Progenitor cell of endocrine pancreas (in vitro differentiated cells): ENCODE results near the gene RPLP2. TPM values are rescaled to one million over a fixed set of nuclear protein-coding genes. Genes with fewer than 3 reads are reported as not detected.

Experiments used
- DNase-seq: peaks from one replicate; pipeline ENCODE4 v3.0.0; 2021; ENCODE audit warnings: low spot score; ENCODE audit not compliant: unreplicated experiment
- H3K27ac Mint-ChIP-seq: 2 replicates; pipeline ENCODE4 v1.8.0; 2021; ENCODE audit warnings: mild to moderate bottlenecking, moderate library complexity, mixed read lengths
- H3K27me3 Mint-ChIP-seq: 2 replicates; pipeline ENCODE4 v1.8.0; 2021; ENCODE audit warnings: mixed read lengths
- H3K36me3 Mint-ChIP-seq: 2 replicates; pipeline ENCODE4 v1.8.0; 2022; ENCODE audit warnings: mixed read lengths; ENCODE audit not compliant: insufficient read depth
- H3K4me1 Mint-ChIP-seq: 2 replicates; pipeline ENCODE4 v1.8.0; 2021; ENCODE audit warnings: low read depth, mixed read lengths
- H3K4me3 Mint-ChIP-seq: 2 replicates; pipeline ENCODE4 v1.8.0; 2021; ENCODE audit warnings: low read depth, mild to moderate bottlenecking, moderate library complexity, mixed read lengths
- H3K9me3 Mint-ChIP-seq: 2 replicates; pipeline ENCODE4 v1.8.0; 2021; ENCODE audit warnings: low read depth, mixed read lengths
- total RNA-seq: library from RNA; stranded (reverse); gene quantifications from 2 replicates; pipeline ENCODE4 v1.2.1, GENCODE V29; 2021
- TF ChIP-seq, protein P1 (sequence below): fragments of 200-600 bp; sonication (generic); IDR thresholded peaks from one replicate; pipeline ENCODE4 v1.5.0; 2021; ENCODE audit warnings: antibody characterized with exemption, mild to moderate bottlenecking; ENCODE audit not compliant: unreplicated experiment

The RPLP2 gene
- total RNA-seq, 1 donor from 2014 or later = 1,463 TPM

GRCh38 chr11:830295-831117, 20.7 kb downstream of the RPLP2 start:
- DNase-seq = peak; percentile 66
- Mint-ChIP-seq H3K36me3 (no peaks in the 10 kb centered on the region), H3K9me3 (no peaks in the 10 kb centered on the region), H3K27ac (no peak overlapping the region), H3K4me3 (peak overlapping the region; percentile 47), H3K4me1 (peaks cover 12% of the 10 kb centered on the region), H3K27me3 (peaks cover 35% of the 10 kb centered on the region)
- TF ChIP-seq, protein P1, sequence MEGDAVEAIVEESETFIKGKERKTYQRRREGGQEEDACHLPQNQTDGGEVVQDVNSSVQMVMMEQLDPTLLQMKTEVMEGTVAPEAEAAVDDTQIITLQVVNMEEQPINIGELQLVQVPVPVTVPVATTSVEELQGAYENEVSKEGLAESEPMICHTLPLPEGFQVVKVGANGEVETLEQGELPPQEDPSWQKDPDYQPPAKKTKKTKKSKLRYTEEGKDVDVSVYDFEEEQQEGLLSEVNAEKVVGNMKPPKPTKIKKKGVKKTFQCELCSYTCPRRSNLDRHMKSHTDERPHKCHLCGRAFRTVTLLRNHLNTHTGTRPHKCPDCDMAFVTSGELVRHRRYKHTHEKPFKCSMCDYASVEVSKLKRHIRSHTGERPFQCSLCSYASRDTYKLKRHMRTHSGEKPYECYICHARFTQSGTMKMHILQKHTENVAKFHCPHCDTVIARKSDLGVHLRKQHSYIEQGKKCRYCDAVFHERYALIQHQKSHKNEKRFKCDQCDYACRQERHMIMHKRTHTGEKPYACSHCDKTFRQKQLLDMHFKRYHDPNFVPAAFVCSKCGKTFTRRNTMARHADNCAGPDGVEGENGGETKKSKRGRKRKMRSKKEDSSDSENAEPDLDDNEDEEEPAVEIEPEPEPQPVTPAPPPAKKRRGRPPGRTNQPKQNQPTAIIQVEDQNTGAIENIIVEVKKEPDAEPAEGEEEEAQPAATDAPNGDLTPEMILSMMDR = no peak

- TF ChIP-seq, protein P1 = no peak
- Mint-ChIP-seq H3K27ac (no peak overlapping the region), H3K4me3 (peak overlapping the region; percentile 56), H3K36me3 (no peaks in the 10 kb centered on the region), H3K4me1 (peaks cover 12% of the 10 kb centered on the region), H3K9me3 (no peaks in the 10 kb centered on the region), H3K27me3 (peaks cover 35% of the 10 kb centered on the region)
- DNase-seq = no peak
Measured at GRCh38 chr11:831118-831864, 21.5 kb downstream of the RPLP2 start.

- Mint-ChIP-seq H3K4me3 (peak overlapping the region; percentile 69), H3K27ac (no peak overlapping the region), H3K36me3 (no peaks in the 10 kb centered on the region), H3K27me3 (peaks cover 35% of the 10 kb centered on the region), H3K9me3 (no peaks in the 10 kb centered on the region), H3K4me1 (peaks cover 11% of the 10 kb centered on the region)
- TF ChIP-seq, protein P1 = no peak
- no peak for DNase-seq
Measured at GRCh38 chr11:831961-832528, 22.3 kb downstream of the RPLP2 start.

GRCh38 chr11:832529-833113, 22.9 kb downstream of the RPLP2 start, which contains the start of gene CD151:
Gene CD151 (plus strand): TSS chr11:832952. CDS start chr11:836070, 3,118 bp downstream.
- Mint-ChIP-seq H3K27me3 (peaks cover 34% of the 10 kb centered on the region), H3K27ac (peak within 1 kb of the TSS; percentile 59), H3K36me3 (no peaks in the 10 kb centered on the region), H3K4me3 (peak within 1 kb of the TSS; percentile 69), H3K9me3 (no peaks in the 10 kb centered on the region), H3K4me1 (peaks cover 9% of the 10 kb centered on the region)
- TF ChIP-seq, protein P1 = no peak
- DNase-seq = peak; percentile 38
